Endothelial cell of umbilical vein (primary cell): ENCODE results near the gene UST. TPM values are rescaled to one million over a fixed set of nuclear protein-coding genes. Genes with fewer than 3 reads are reported as not detected.

ENCODE experiments used
- BruUV-seq: library from RNA; stranded (reverse); fragments of 400-500 nt; replicated peaks from 2 replicates; lab custom pipeline; 2021; lab: Mats Ljungman, UMichigan
- CTCF ChIA-PET: fragments of 300-600, 350-600 bp; sonication (Branson Sonifier 250); formaldehyde crosslinking; loops from one replicate; lab custom pipeline; 2021; ENCODE audit warnings: antibody characterized with exemption, inconsistent platforms; lab: Charles Lee
- POLR2A ChIA-PET: fragments of 300-600, 350-600 bp; sonication (Branson Sonifier 250); formaldehyde crosslinking; loops from one replicate; lab custom pipeline; 2021; ENCODE audit warnings: antibody characterized with exemption, inconsistent platforms; lab: Charles Lee
- DNase-seq: peaks from one replicate; pipeline ENCODE4 v3.0.0-alpha.2; 2011; ENCODE audit warnings: low read depth, low spot score
- FAIRE-seq: peaks from 2 replicates; lab custom pipeline; 2011; peaks lifted over from hg19 to GRCh38; lab: Jason Lieb, UNC
- H2AFZ ChIP-seq: 2 replicates; pipeline ENCODE4 v1.6.0; 2012; ENCODE audit warnings: low read depth, low read length, control low read depth, inconsistent platforms
- H3K27ac ChIP-seq: 2 replicates; pipeline ENCODE4 v1.5.1; 2011; ENCODE audit warnings: low read depth, mild to moderate bottlenecking, control low read depth, low read length, moderate library complexity; ENCODE audit not compliant: insufficient read depth
- H3K27me3 ChIP-seq, 2 experiments: 2 replicates each; pipeline versions ENCODE4 v1.6.0 to v1.6.1; 2011; ENCODE audit warnings: low read length in 2 of 2, mixed read lengths in 1 of 2; ENCODE audit not compliant: control insufficient read depth in 2 of 2, insufficient read depth in 2 of 2
- H3K36me3 ChIP-seq, 2 experiments: 2 replicates in 1 of 2; 3 replicates in 1 of 2; pipeline ENCODE4 v1.5.1; 2011; ENCODE audit warnings: low read length in 2 of 2, mild to moderate bottlenecking in 1 of 2, moderate library complexity in 1 of 2; ENCODE audit not compliant: control insufficient read depth in 2 of 2, insufficient read depth in 2 of 2; ENCODE audit errors: extremely low read depth in 1 of 2
- H3K4me1 ChIP-seq: 3 replicates; pipeline ENCODE4 v1.5.1; 2011; ENCODE audit warnings: mild to moderate bottlenecking, low read length; ENCODE audit not compliant: control insufficient read depth, insufficient read depth; ENCODE audit errors: extremely low read depth
- H3K4me2 ChIP-seq: 2 replicates; pipeline ENCODE4 v1.6.1; 2011; ENCODE audit warnings: low read length, control low read depth, mixed read lengths; ENCODE audit not compliant: insufficient read depth
- H3K4me3 ChIP-seq, 3 experiments: fragments of 200-600 bp in 1 of 3; sonication (generic), shearing (Covaris generic) in 1 of 3; replicated peaks in 1 of 3; 2 replicates each; pipeline ENCODE4 v1.5.1; 2011 to 2016; ENCODE audit warnings: control low read depth in 3 of 3, low read length in 3 of 3, mild to moderate bottlenecking in 2 of 3, inconsistent platforms in 1 of 3, low read depth in 1 of 3, moderate library complexity in 1 of 3; ENCODE audit not compliant: insufficient read depth in 1 of 3
- H3K79me2 ChIP-seq: 2 replicates; pipeline ENCODE4 v1.6.0; 2012; ENCODE audit warnings: low read length, inconsistent platforms; ENCODE audit not compliant: control insufficient read depth, insufficient read depth
- H3K9ac ChIP-seq: replicated peaks from 2 replicates; pipeline ENCODE3; 2011; ENCODE audit warnings: low read length, control low read depth; ENCODE audit not compliant: insufficient read depth; ENCODE audit errors: extremely low read depth
- H3K9me1 ChIP-seq: replicated peaks from 3 replicates; pipeline ENCODE4 v1.6.0; 2011; ENCODE audit warnings: mild to moderate bottlenecking, low read length; ENCODE audit not compliant: control insufficient read depth, insufficient read depth; ENCODE audit errors: extremely low read depth
- H3K9me3 ChIP-seq: replicated peaks from 2 replicates; pipeline ENCODE4 v1.5.1; 2012; ENCODE audit warnings: low read length, inconsistent platforms; ENCODE audit not compliant: control insufficient read depth, insufficient read depth
- H4K20me1 ChIP-seq: replicated peaks from 2 replicates; pipeline ENCODE3; 2011; ENCODE audit warnings: mild to moderate bottlenecking, low read length; ENCODE audit not compliant: control insufficient read depth, insufficient read depth; ENCODE audit errors: extremely low read depth
- CTCF ChIP-seq, 2 donors: IDR thresholded peaks; 1 replicate in 1 of 2; 2 replicates in 1 of 2; pipeline ENCODE4 v1.5.1; 2011; ENCODE audit warnings: low read length in 2 of 2, mild to moderate bottlenecking in 2 of 2, moderate library complexity in 2 of 2, control low read depth in 1 of 2, inconsistent platforms in 1 of 2, low read depth in 1 of 2; ENCODE audit not compliant: insufficient read depth in 1 of 2; ENCODE audit errors: extremely low read depth in 1 of 2
- EZH2 ChIP-seq: IDR thresholded peaks from 2 replicates; pipeline ENCODE4 v1.6.1; 2012; ENCODE audit warnings: borderline replicate concordance, low read depth, mild to moderate bottlenecking, moderate library complexity, low read length, inconsistent platforms; ENCODE audit not compliant: severe bottlenecking
- FOS ChIP-seq: IDR thresholded peaks from 2 replicates; pipeline ENCODE4 v1.6.1; 2011; ENCODE audit warnings: mild to moderate bottlenecking, low read length, moderate library complexity, borderline replicate concordance; ENCODE audit not compliant: insufficient read depth
- GATA2 ChIP-seq: IDR thresholded peaks from 2 replicates; pipeline ENCODE4 v1.7.0; 2011; ENCODE audit warnings: low read depth, mild to moderate bottlenecking, moderate library complexity, mixed read lengths, low read length; ENCODE audit not compliant: insufficient read length, insufficient read depth
- JUN ChIP-seq: IDR thresholded peaks from 2 replicates; pipeline ENCODE4 v1.6.1; 2011; ENCODE audit warnings: borderline replicate concordance, low read depth; ENCODE audit not compliant: insufficient read length, insufficient read depth
- MAX ChIP-seq: IDR thresholded peaks from 2 replicates; pipeline ENCODE4 v1.6.1; 2011; ENCODE audit not compliant: insufficient read depth, insufficient read length
- MYC ChIP-seq: IDR thresholded peaks from one replicate; pipeline ENCODE4 v1.6.1; 2011; ENCODE audit warnings: mild to moderate bottlenecking, low read depth, low read length
- POLR2A ChIP-seq: IDR thresholded peaks from 2 replicates; pipeline ENCODE4 v1.6.1; 2012; ENCODE audit warnings: low read depth, mild to moderate bottlenecking, control low read depth, low read length
- POLR2AphosphoS5 ChIP-seq: IDR thresholded peaks from 2 replicates; pipeline ENCODE4 v1.6.1; 2012; ENCODE audit warnings: low read depth, mild to moderate bottlenecking, control low read depth, low read length, moderate library complexity; ENCODE audit not compliant: insufficient read depth
- dilution Hi-C: fragments of 300-500 bp; cut with MboI; formaldehyde crosslinking; loops from one replicate; pipeline ENCODE4 v1.15.0; 2019; ENCODE audit warnings: low sequenced_read_pairs; ENCODE audit not compliant: extremely low pct_ligation_motif_present
- intact Hi-C: fragments of 100-400 bp; cut with micrococcal nuclease; formaldehyde crosslinking; loops from one replicate; pipeline ENCODE4 v1.10.0; 2022
- polyA plus RNA-seq, 4 experiments: library from polyadenylated mRNA; depleted of rRNA in 3 of 4; stranded (reverse) in 3 of 4; unstranded in 1 of 4; fragments of >200 nt; gene quantifications; 2 replicates each; pipeline versions ENCODE4 v1.2.1 to v1.2.3, GENCODE V29; 2011 to 2012; ENCODE audit warnings: missing spikeins in 1 of 4
- total RNA-seq: library from RNA; stranded (reverse); gene quantifications from 2 replicates; pipeline ENCODE4 v1.2.3, GENCODE V29; 2021

Gene UST
- total and polyA plus RNA-seq, 2 donors (not counting 3 experiments of a cell fraction or from before 2014, with no cell fraction given): 0.26 to 0.84 TPM

- Histone ChIP-seq H3K27me3 (peaks cover 0 to 2% of the 10 kb centered on the region in 2 experiments), H3K9me1 (no peaks in the 10 kb centered on the region), H3K9me3 (no peaks in the 10 kb centered on the region), H3K27ac (no peak overlapping the region), H3K9ac (no peak overlapping the region), H3K4me1 (no peaks in the 10 kb centered on the region), H3K4me3 (no peak overlapping the region), H4K20me1 (no peaks in the 10 kb centered on the region), H3K4me2 (no peak overlapping the region), H3K36me3 (no peaks in the 10 kb centered on the region), H2AFZ (no peak overlapping the region), H3K79me2 (no peaks in the 10 kb centered on the region)
- ChIA-PET CTCF (no interaction called here), POLR2A (no interaction called here)
- no peak for TF ChIP-seq POLR2A
- no peak for TF ChIP-seq FOS
- no peak for TF ChIP-seq CTCF (IDR thresholded peaks at IDR 0.05; ENCODE audit: extremely low read depth in 1 of 2, insufficient read depth in 1 of 2, low read depth in 1 of 2, low read length in 2 of 2)
- TF ChIP-seq GATA2: no peak
- DNase-seq (no peak), FAIRE-seq (no peak)
- intact Hi-C loops: no loop called here
- BruUV-seq: no TSS peak
- dilution Hi-C loops: no loop called here
Measured at GRCh38 chr6:148768646-148769270, 21.9 kb downstream of the UST start.

GRCh38 chr6:148769304-148769968 lies 22.6 kb downstream of the UST start:
- intact Hi-C loops (no loop called here), dilution Hi-C loops (no loop called here)
- Histone ChIP-seq H3K27me3 (peaks cover 0 to 2% of the 10 kb centered on the region in 2 experiments), H4K20me1 (no peaks in the 10 kb centered on the region), H3K9ac (no peak overlapping the region), H3K27ac (no peak overlapping the region), H3K4me3 (no peak overlapping the region), H3K9me1 (no peaks in the 10 kb centered on the region), H3K79me2 (no peaks in the 10 kb centered on the region), H3K4me1 (no peaks in the 10 kb centered on the region), H3K4me2 (no peak overlapping the region), H3K9me3 (no peaks in the 10 kb centered on the region), H3K36me3 (no peaks in the 10 kb centered on the region), H2AFZ (no peak overlapping the region)
- CTCF ChIA-PET: no interaction called here
- DNase-seq: no peak
- POLR2A ChIA-PET: no interaction called here
- no TSS peak for BruUV-seq
- TF ChIP-seq MYC (no peak), CTCF (IDR thresholded peaks at IDR 0.05; ENCODE audit: extremely low read depth in 1 of 2, insufficient read depth in 1 of 2, low read depth in 1 of 2, low read length in 2 of 2) (no peak), POLR2AphosphoS5 (no peak), MAX (no peak), JUN (no peak), FOS (no peak), GATA2 (no peak), EZH2 (no peak)
- no peak for FAIRE-seq
